Fibroblast of lung (primary cell): ENCODE data around the gene DGCR8. TPM values are rescaled to one million over a fixed set of nuclear protein-coding genes. Genes with fewer than 3 reads are reported as not detected.
"Not testable (repeated sequence)": the region's sequence is repeated elsewhere in the genome, so short reads cannot be mapped to it uniquely, and the experiment has no call there.

Experiments
- DNase-seq, 2 donors: peaks; one replicate each; pipeline versions ENCODE4 v3.0.0 to v3.0.0-alpha.2; 2010; ENCODE audit warnings: low read depth in 2 of 2
- H2AFZ ChIP-seq: 2 replicates; pipeline ENCODE4 v1.5.1; 2012; ENCODE audit warnings: low read length, control low read depth, inconsistent platforms
- H3K27ac ChIP-seq: 2 replicates; pipeline ENCODE4 v1.5.1; 2011; ENCODE audit warnings: low read length, control low read depth; ENCODE audit not compliant: insufficient read depth
- H3K27me3 ChIP-seq: 2 replicates; pipeline ENCODE4 v1.5.1; 2011; ENCODE audit warnings: mild to moderate bottlenecking, low read length; ENCODE audit not compliant: control insufficient read depth, insufficient read depth
- H3K36me3 ChIP-seq: 2 replicates; pipeline ENCODE4 v1.5.1; 2011; ENCODE audit warnings: low read length; ENCODE audit not compliant: control insufficient read depth, insufficient read depth
- H3K4me1 ChIP-seq: 2 replicates; pipeline ENCODE4 v1.5.1; 2011; ENCODE audit warnings: low read length; ENCODE audit not compliant: control insufficient read depth, insufficient read depth; ENCODE audit errors: extremely low read depth
- H3K4me2 ChIP-seq: 2 replicates; pipeline ENCODE4 v1.5.1; 2011; ENCODE audit warnings: low read length, control low read depth; ENCODE audit not compliant: insufficient read depth; ENCODE audit errors: extremely low read depth
- H3K4me3 ChIP-seq, 4 experiments: fragments of 200-600 bp in 1 of 4; sonication (generic) in 1 of 4; replicated peaks in 1 of 4; 2 replicates each; pipeline ENCODE4 v1.5.1; 2011 to 2016; ENCODE audit warnings: low read length in 4 of 4, low read depth in 3 of 4, mild to moderate bottlenecking in 3 of 4, control low read depth in 2 of 4, inconsistent platforms in 1 of 4, mixed read lengths in 1 of 4; ENCODE audit not compliant: insufficient read depth in 1 of 4; ENCODE audit errors: control extremely low read depth in 1 of 4
- H3K79me2 ChIP-seq: 2 replicates; pipeline ENCODE4 v1.5.1; 2012; ENCODE audit warnings: mild to moderate bottlenecking, low read length, inconsistent platforms; ENCODE audit not compliant: control insufficient read depth, insufficient read depth
- H3K9ac ChIP-seq: 2 replicates; pipeline ENCODE4 v1.5.1; 2011; ENCODE audit warnings: mild to moderate bottlenecking, low read length, control low read depth; ENCODE audit not compliant: insufficient read depth
- H3K9me3 ChIP-seq: 2 replicates; pipeline ENCODE4 v1.5.1; 2012; ENCODE audit warnings: low read depth, low read length; ENCODE audit not compliant: control insufficient read depth, insufficient read depth
- H4K20me1 ChIP-seq: 2 replicates; pipeline ENCODE4 v1.5.1; 2011; ENCODE audit warnings: low read length; ENCODE audit not compliant: control insufficient read depth, insufficient read depth; ENCODE audit errors: extremely low read depth
- CTCF ChIP-seq, 2 donors: IDR thresholded peaks in 1 of 2; conservative IDR thresholded peaks in 1 of 2; 1 replicate in 1 of 2; 2 replicates in 1 of 2; pipeline ENCODE4 v1.5.1; 2011 to 2012; ENCODE audit warnings: low read length in 2 of 2, control low read depth in 1 of 2, inconsistent platforms in 1 of 2, low read depth in 1 of 2, mild to moderate bottlenecking in 1 of 2
- EZH2 ChIP-seq: IDR thresholded peaks from 2 replicates; pipeline ENCODE4 v1.5.1; 2012; ENCODE audit warnings: low read length, control low read depth, mild to moderate bottlenecking; ENCODE audit errors: missing control alignments
- polyA plus RNA-seq, 2 donors: library from polyadenylated mRNA; depleted of rRNA in 1 of 2; stranded (reverse) in 1 of 2; unstranded in 1 of 2; fragments of >200 nt; gene quantifications; 2 replicates each; pipeline ENCODE4 v1.2.1, GENCODE V29; 2011 to 2012; ENCODE audit warnings: missing spikeins in 1 of 2
- total RNA-seq: library from RNA; depleted of rRNA; stranded (reverse); fragments of >200 nt; gene quantifications from 2 replicates; pipeline ENCODE4 v1.2.1, GENCODE V29; 2014

The DGCR8 gene
- total and polyA plus RNA-seq, 2 donors (not counting 1 experiment from before 2014, with no cell fraction given): 18.8 to 21.3 TPM

GRCh38 chr22:20159076-20159475, 79.0 kb downstream of the DGCR8 start:
- H3K27me3 ChIP-seq: no peaks in the 10 kb centered on the region
- no peaks in the 10 kb centered on the region for H3K4me1 ChIP-seq
- no peaks in the 10 kb centered on the region for H4K20me1 ChIP-seq
- H3K9me3 ChIP-seq: no peaks in the 10 kb centered on the region
- H2AFZ ChIP-seq: no peak overlapping the region
- H3K9ac ChIP-seq: no peak overlapping the region
- TF ChIP-seq CTCF (conservative IDR thresholded peaks at IDR 0.05 in 1 of 2, IDR thresholded peaks at IDR 0.05 in 1 of 2; ENCODE audit: low read depth in 1 of 2, low read length in 2 of 2): no peak
- no peak for TF ChIP-seq EZH2
- no peak overlapping the region for H3K4me2 ChIP-seq
- no peak overlapping the region for H3K4me3 ChIP-seq
- DNase-seq: no peak
- H3K27ac ChIP-seq: no peak overlapping the region
- no peaks in the 10 kb centered on the region for H3K36me3 ChIP-seq
- H3K79me2 ChIP-seq: no peaks in the 10 kb centered on the region

GRCh38 chr22:20159531-20159930, 79.5 kb downstream of the DGCR8 start:
- not testable (repeated sequence) for H4K20me1 ChIP-seq, H3K27ac ChIP-seq, H3K27me3 ChIP-seq, H2AFZ ChIP-seq, H3K4me2 ChIP-seq, H3K9ac ChIP-seq, DNase-seq, H3K4me1 ChIP-seq, H3K36me3 ChIP-seq, H3K79me2 ChIP-seq, H3K9me3 ChIP-seq, H3K4me3 ChIP-seq

- no peak overlapping the region for H2AFZ ChIP-seq
- H4K20me1 ChIP-seq: no peaks in the 10 kb centered on the region
- no peak overlapping the region for H3K27ac ChIP-seq
- no peaks in the 10 kb centered on the region for H3K36me3 ChIP-seq
- no peak overlapping the region for H3K4me3 ChIP-seq
- H3K9ac ChIP-seq: no peak overlapping the region
- TF ChIP-seq CTCF (conservative IDR thresholded peaks at IDR 0.05 in 1 of 2, IDR thresholded peaks at IDR 0.05 in 1 of 2; ENCODE audit: low read depth in 1 of 2, low read length in 2 of 2) (no peak), EZH2 (no peak)
- H3K27me3 ChIP-seq: no peaks in the 10 kb centered on the region
- no peaks in the 10 kb centered on the region for H3K4me1 ChIP-seq
- DNase-seq: no peak
- no peak overlapping the region for H3K4me2 ChIP-seq
- H3K9me3 ChIP-seq: no peaks in the 10 kb centered on the region
- no peaks in the 10 kb centered on the region for H3K79me2 ChIP-seq
Measured at GRCh38 chr22:20160041-20160440, 80.0 kb downstream of the DGCR8 start.

Other genes with a start within 250 kb of the DGCR8 start
- 6.4 and 7.8 TPM in 2 replicates for gene GNB1L, start 225.4 kb upstream of the DGCR8 start, total RNA-seq
- gene GNB1L, start 225.4 kb upstream of the DGCR8 start, polyA plus RNA-seq: 1.4 and 2.1 TPM in 2 replicates
- 7.3 and 7.7 TPM in 2 replicates for gene RTL10, start 225.4 kb upstream of the DGCR8 start, total RNA-seq
- gene RTL10, start 225.4 kb upstream of the DGCR8 start, polyA plus RNA-seq: 5.6 and 6.5 TPM in 2 replicates
- gene COMT, start 138.5 kb upstream of the DGCR8 start, total RNA-seq: 192 and 305 TPM in 2 replicates
- 150 and 208 TPM in 2 replicates for gene COMT, start 138.5 kb upstream of the DGCR8 start, polyA plus RNA-seq
- 18.2 and 30.7 TPM in 2 replicates for gene TXNRD2, start 138.4 kb upstream of the DGCR8 start, total RNA-seq
- 13.2 and 19.7 TPM in 2 replicates for gene TXNRD2, start 138.4 kb upstream of the DGCR8 start, polyA plus RNA-seq
- 13.9 and 15.7 TPM in 2 replicates for gene ARVCF, start 63.4 kb upstream of the DGCR8 start, total RNA-seq
- 2.0 and 2.6 TPM in 2 replicates for gene ARVCF, start 63.4 kb upstream of the DGCR8 start, polyA plus RNA-seq
- 33.4 and 52.8 TPM in 2 replicates for gene TANGO2, start 59.1 kb upstream of the DGCR8 start, total RNA-seq
- 28.3 and 41.3 TPM in 2 replicates for gene TANGO2, start 59.1 kb upstream of the DGCR8 start, polyA plus RNA-seq
- gene RANBP1, start 35.9 kb downstream of the DGCR8 start, total RNA-seq: 87.8 and 88.5 TPM in 2 replicates
- gene RANBP1, start 35.9 kb downstream of the DGCR8 start, polyA plus RNA-seq: 178 and 362 TPM in 2 replicates
- gene TRMT2A, start 37.0 kb downstream of the DGCR8 start, total RNA-seq: 38.8 and 52.2 TPM in 2 replicates
- gene TRMT2A, start 37.0 kb downstream of the DGCR8 start, polyA plus RNA-seq: 12.9 and 13.5 TPM in 2 replicates
- 2.8 and 6.6 TPM in 2 replicates for gene ZDHHC8, start 51.6 kb downstream of the DGCR8 start, total RNA-seq
- 26.2 and 31.3 TPM in 2 replicates for gene ZDHHC8, start 51.6 kb downstream of the DGCR8 start, polyA plus RNA-seq
- 0.33 TPM in 1 of 2 replicates, not detected in the other for gene CCDC188, start 70.8 kb downstream of the DGCR8 start, total RNA-seq
- 0.37 and 0.59 TPM in 2 replicates for gene CCDC188, start 70.8 kb downstream of the DGCR8 start, polyA plus RNA-seq
- gene RTN4R, start 188.1 kb downstream of the DGCR8 start, total RNA-seq: 0.26 and 0.99 TPM in 2 replicates
- gene RTN4R, start 188.1 kb downstream of the DGCR8 start, polyA plus RNA-seq: 0.33 and 2.0 TPM in 2 replicates
- 51.1 and 53.2 TPM in 2 replicates for gene DGCR6L, start 239.8 kb downstream of the DGCR8 start, total RNA-seq
- 26.2 and 42.7 TPM in 2 replicates for gene DGCR6L, start 239.8 kb downstream of the DGCR8 start, polyA plus RNA-seq